Kidney tubule cell (primary cell): ENCODE results near the gene CD69.
"Not testable (repeated sequence)": the region's sequence is repeated elsewhere in the genome, so short reads cannot be mapped to it uniquely, and the experiment has no call there.

Experiments
- DNase-seq: peaks from one replicate; pipeline ENCODE4 v3.0.0-alpha.2; 2018; ENCODE audit warnings: low spot score

Gene CD69

GRCh38 chr12:9717070-9717925 is 43.4 kb downstream of the CD69 start:
- no peak for DNase-seq

- not testable (repeated sequence) for DNase-seq
Observed at GRCh38 chr12:9713032-9713558, 47.6 kb downstream of the CD69 start.

- peak; percentile 58 for DNase-seq
Observed at GRCh38 chr12:9711664-9712063, 49.0 kb downstream of the CD69 start.

DNA sequence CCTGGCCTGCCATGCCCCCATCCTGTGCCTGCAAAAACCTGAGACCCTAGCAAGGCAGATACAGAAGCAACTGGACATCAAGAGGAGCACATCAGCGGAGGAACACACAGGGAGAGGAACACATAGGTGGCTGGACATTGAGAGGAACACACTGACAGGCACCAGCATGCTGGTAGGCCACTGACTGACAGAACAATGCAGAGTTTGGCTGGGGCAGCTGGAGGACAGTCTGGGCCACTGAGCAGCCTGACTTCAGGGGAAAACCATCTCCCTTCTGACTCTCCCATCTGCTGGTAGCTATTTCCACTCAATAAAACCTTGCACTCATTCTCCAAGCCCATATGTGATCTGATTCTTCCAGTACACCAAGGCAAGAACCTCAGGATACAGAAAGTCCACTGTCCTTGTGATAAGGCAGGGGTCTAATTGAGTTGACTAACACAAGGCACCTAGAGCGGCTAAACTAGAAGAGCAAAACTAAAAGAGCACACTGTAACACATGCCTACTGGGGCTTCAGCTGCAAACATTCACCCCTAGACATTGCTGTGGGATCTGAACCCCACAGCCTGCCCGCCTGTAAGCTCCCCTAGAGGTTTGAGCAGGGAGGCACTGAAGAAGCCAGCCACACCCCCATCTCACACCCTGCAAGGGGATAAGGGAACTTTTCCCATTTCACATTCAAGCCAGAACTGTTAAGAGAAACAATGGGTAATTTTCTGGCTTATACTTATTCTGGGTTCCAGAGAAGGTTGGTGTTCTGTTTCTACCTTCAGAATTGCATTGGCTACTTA is 49.9 kb downstream of the CD69 start:
- DNase-seq: no peak

DNA sequence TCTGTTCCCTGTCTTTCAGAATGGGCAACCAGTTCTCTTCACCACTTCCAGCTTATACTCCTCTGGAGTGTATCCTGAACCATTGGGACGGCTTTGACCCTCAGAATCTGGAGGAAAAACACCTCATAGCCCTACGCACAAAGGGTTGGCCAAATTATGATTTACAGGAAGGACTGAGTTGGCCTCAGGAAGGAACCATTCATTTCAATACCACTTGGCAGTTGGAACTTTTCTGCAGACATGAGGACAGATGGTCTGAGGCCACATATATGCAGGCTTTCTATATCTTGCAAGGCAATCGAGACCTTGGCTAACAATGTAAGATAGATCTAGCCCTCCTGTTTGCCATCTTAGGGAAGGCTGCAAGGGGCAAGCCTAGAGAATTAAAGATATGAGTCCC is 51.8 kb downstream of the CD69 start:
- no peak for DNase-seq

DNA sequence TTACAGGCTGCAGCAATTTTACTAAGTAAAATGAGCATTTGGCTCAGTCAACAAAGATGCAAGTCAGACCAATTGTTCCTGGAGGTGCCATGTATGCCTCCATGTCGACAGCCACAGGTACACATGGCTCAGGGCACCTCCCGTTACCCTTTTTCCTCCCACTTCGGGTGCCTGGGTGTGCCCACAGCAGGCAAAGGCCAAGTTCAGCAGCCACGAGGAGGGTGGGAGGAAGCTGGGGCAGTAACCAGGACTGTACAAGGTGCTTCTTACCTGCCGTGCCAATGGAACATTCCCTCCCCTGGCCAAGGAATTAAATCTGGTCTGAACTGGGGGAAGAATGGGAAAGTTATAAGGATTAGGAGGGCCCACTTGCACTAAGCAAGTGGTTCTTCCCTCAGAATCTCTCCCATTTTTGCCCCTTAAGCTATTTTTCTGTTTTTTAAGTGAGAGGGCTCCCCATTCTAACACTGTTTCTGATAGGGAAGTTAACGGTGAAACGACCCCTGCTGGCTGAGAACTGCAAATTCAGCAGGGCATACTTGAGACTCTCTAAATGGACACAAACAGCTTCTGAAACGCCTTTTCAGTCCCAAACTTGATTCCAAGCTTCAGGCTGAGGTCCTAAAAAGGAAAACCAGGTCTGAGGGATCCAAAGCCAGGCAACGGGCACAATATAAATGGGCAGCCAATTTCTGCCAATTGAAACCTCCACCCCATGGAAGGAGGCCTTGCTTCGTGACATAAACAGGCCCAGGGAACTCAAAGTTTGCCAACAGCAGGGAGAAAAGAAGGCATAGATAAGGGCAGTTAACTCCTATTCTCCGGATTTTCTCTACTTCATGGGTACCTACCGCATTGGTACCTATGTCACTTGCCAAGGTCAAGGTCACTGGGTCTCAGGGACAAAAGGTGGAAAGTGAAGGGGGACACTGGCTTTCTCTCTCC is 52.6 kb downstream of the CD69 start:
- peak; percentile 57 for DNase-seq

DNA sequence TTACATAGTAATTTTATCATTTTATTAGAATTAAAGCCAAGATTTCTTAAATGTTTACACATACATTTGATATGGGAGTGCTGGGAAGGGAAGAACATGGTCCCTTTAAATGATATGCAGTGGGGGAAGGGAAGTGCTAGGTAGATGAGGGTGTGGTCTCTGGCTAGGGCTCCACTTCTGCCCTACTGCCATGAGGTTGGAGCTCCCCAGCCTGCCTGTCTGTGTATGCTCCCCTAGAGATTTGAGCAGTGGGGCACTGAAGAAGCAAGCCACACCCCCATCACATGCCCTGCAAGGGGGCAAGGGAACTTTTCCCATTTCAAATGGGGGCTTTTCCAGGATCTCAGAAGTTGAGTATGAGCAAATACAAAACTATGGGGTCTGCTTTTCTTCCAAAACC is 53.3 kb downstream of the CD69 start:
- no peak for DNase-seq

- peak; percentile 19 for DNase-seq
Observed at GRCh38 chr12:9706086-9706685, 54.5 kb downstream of the CD69 start.

GRCh38 chr12:9704561-9704960 is 56.1 kb downstream of the CD69 start:
- DNase-seq: not testable (repeated sequence)
